ENCODE measurements around the gene BRK1. TPM values are rescaled to one million over a fixed set of nuclear protein-coding genes. Genes with fewer than 3 reads are reported as not detected.

Gene BRK1
- total and polyA plus RNA-seq, 10 of the 15 experiments (the other 5 are each of a cell fraction or from before 2014, with no cell fraction given): 97.8 to 457 (median 203) TPM

DNA sequence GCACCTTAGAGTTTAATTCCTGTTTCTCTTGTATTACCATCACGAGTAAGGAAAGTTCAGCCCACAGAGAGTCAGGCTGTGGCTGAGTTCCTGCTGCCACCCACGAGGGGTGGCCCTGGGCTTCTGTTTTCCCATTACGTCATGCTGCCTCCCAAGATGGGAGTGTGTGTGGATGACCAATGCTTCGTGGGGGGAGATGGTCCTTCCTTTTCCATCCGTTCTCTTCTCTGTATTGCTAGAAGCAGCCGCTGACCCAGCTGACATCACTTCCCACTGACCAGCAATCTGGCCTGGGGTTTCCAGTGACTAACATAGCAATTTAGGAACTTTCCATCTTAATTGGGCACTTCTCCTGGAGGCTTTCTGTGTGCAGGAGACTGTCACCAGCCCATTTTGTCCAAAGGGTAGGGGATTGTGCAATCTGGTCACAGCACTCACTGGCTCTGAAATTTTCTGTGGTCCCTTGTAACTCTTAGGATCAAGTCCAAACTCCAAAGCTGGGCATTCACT is 58.5 kb downstream of the BRK1 start (continued):
- 0 out of 2 replicates have a peak, but pooled peaks have one; percentile 28 for TF ChIP-seq GATAD2B (conservative IDR thresholded peaks at IDR 0.05; ENCODE audit: low read depth)
- TF ChIP-seq CREB1 (IDR thresholded peaks at IDR 0.05; ENCODE audit: low read depth): 0 out of 2 replicates have a peak, but pooled peaks have one; percentile 17
- peak; percentile 76 for TF ChIP-seq IKZF1 (conservative IDR thresholded peaks at IDR 0.05)
- TF ChIP-seq HDAC6 (IDR thresholded peaks at IDR 0.05; ENCODE audit: unreplicated experiment): no peak
- no peak for TF ChIP-seq PML (IDR thresholded peaks at IDR 0.05; ENCODE audit: low read length)
- TF ChIP-seq DPF2 (IDR thresholded peaks at IDR 0.05): no peak
- TF ChIP-seq, protein P1, sequence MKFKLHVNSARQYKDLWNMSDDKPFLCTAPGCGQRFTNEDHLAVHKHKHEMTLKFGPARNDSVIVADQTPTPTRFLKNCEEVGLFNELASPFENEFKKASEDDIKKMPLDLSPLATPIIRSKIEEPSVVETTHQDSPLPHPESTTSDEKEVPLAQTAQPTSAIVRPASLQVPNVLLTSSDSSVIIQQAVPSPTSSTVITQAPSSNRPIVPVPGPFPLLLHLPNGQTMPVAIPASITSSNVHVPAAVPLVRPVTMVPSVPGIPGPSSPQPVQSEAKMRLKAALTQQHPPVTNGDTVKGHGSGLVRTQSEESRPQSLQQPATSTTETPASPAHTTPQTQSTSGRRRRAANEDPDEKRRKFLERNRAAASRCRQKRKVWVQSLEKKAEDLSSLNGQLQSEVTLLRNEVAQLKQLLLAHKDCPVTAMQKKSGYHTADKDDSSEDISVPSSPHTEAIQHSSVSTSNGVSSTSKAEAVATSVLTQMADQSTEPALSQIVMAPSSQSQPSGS (IDR thresholded peaks at IDR 0.05; ENCODE audit: low read length): peak; percentile 73
- TF ChIP-seq MEF2B (IDR thresholded peaks at IDR 0.05; ENCODE audit: partially characterized antibody, poor library complexity, severe bottlenecking): no peak
- 0 out of 2 replicates have a peak, but pooled peaks have one; percentile 40 for TF ChIP-seq MTA3 (IDR thresholded peaks at IDR 0.05; ENCODE audit: borderline replicate concordance, low read length)
- no peak for TF ChIP-seq KDM1A (IDR thresholded peaks at IDR 0.05; ENCODE audit: borderline replicate concordance)
- TF ChIP-seq HCFC1 (IDR thresholded peaks at IDR 0.05; ENCODE audit: low read length): no peak
- TF ChIP-seq NRF1 (conservative IDR thresholded peaks at IDR 0.05; ENCODE audit: low read depth, low read length): no peak
- no peak for TF ChIP-seq CBX5 (IDR thresholded peaks at IDR 0.05; ENCODE audit: low read depth)
- TF ChIP-seq TCF3 (IDR thresholded peaks at IDR 0.05; ENCODE audit: borderline replicate concordance, insufficient read depth, low read depth, low read length): no peak
- no peak for TF ChIP-seq SKIL (IDR thresholded peaks at IDR 0.05; ENCODE audit: low read depth, poor library complexity, severe bottlenecking)
- 0 out of 2 replicates have a peak, but pooled peaks have one; percentile 31 for TF ChIP-seq BCL11A (IDR thresholded peaks at IDR 0.05; ENCODE audit: low read depth, low read length)
- TF ChIP-seq, protein P2, sequence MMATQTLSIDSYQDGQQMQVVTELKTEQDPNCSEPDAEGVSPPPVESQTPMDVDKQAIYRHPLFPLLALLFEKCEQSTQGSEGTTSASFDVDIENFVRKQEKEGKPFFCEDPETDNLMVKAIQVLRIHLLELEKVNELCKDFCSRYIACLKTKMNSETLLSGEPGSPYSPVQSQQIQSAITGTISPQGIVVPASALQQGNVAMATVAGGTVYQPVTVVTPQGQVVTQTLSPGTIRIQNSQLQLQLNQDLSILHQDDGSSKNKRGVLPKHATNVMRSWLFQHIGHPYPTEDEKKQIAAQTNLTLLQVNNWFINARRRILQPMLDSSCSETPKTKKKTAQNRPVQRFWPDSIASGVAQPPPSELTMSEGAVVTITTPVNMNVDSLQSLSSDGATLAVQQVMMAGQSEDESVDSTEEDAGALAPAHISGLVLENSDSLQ (IDR thresholded peaks at IDR 0.05): no peak
- peak; percentile 80 for TF ChIP-seq EED (IDR thresholded peaks at IDR 0.05; ENCODE audit: low read depth)
- TF ChIP-seq TAF1 (IDR thresholded peaks at IDR 0.05; ENCODE audit: borderline replicate concordance, low read depth, low read length): no peak
- TF ChIP-seq HSF1 (IDR thresholded peaks at IDR 0.05; ENCODE audit: low read depth, low read length): no peak
- TF ChIP-seq CHD4 (IDR thresholded peaks at IDR 0.05): no peak
- no peak for TF ChIP-seq RAD51 (IDR thresholded peaks at IDR 0.05)

All from GM12878 (cell line).